ENCODE measurements around the gene PPP2R5C.

The PPP2R5C gene

DNA sequence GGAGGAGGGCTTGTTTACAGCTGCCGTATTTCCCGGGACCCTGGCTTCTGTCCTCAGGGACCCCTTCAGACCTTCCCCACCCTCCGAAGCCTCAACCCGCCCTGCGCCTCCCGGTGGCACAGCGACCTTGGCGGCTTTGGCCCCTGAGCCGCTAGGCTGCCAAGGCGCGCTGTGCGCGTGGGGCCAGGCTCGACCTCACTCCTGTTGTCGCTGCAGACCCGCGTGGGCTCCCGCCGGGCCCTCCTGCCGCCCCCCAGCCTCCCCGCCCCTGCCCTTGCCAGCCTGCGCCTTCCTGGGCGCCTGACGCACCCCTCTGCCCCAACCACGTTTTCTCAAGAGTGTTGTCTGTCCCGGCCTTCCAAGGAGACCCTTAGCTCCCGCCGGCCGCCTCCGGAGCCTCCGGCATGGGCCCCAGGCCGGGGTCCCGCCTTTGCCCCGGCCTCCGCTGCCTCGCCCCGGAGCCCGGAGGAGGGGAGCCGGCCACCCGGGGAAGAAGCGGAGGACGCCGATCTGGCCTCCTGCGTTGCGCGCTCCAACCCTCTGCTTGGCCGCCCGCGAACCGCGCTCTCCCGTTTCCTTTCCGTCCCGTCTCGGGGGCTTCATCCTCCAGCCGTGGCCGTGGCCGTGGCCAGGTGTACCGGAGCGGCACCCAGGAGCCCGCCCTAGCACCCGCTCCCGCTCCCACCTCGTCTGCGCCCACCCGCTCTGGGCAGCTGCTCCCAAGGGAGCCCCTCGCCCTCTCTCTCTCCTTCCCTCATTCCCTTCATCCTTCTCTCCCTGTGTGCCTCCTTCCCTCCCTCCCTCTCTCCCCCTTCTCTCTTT is 19.9 kb downstream of the PPP2R5C start:
- H3K9me3 ChIP-seq (ENCODE audit: insufficient read depth, low read length, severe bottlenecking), result no peaks in the 10 kb centered on the region
- no peak overlapping the region for H3K4me2 ChIP-seq (ENCODE audit: insufficient read depth, low read length)
- peaks cover 13% of the 10 kb centered on the region for H3K4me1 ChIP-seq (ENCODE audit: insufficient read depth, low read length)
- H2AFZ ChIP-seq (ENCODE audit: low read depth, low read length), result no peak overlapping the region
- H3K9ac ChIP-seq (ENCODE audit: low read depth, low read length), result no peak overlapping the region
- DNase-seq (no peak), ATAC-seq (ENCODE audit: insufficient read depth, low read depth) (no peak)
- no peak overlapping the region for H3K4me3 ChIP-seq (ENCODE audit: low read depth in 1 of 2, low read length in 2 of 2)
- no peaks in the 10 kb centered on the region for H4K20me1 ChIP-seq (ENCODE audit: insufficient read depth, low read length)
- peaks cover 19% of the 10 kb centered on the region for H3K79me2 ChIP-seq (ENCODE audit: insufficient read depth, low read length)
- TF ChIP-seq, protein P1, sequence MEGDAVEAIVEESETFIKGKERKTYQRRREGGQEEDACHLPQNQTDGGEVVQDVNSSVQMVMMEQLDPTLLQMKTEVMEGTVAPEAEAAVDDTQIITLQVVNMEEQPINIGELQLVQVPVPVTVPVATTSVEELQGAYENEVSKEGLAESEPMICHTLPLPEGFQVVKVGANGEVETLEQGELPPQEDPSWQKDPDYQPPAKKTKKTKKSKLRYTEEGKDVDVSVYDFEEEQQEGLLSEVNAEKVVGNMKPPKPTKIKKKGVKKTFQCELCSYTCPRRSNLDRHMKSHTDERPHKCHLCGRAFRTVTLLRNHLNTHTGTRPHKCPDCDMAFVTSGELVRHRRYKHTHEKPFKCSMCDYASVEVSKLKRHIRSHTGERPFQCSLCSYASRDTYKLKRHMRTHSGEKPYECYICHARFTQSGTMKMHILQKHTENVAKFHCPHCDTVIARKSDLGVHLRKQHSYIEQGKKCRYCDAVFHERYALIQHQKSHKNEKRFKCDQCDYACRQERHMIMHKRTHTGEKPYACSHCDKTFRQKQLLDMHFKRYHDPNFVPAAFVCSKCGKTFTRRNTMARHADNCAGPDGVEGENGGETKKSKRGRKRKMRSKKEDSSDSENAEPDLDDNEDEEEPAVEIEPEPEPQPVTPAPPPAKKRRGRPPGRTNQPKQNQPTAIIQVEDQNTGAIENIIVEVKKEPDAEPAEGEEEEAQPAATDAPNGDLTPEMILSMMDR (IDR thresholded peaks at IDR 0.05; ENCODE audit: borderline replicate concordance, extremely low read depth, low read length, poor library complexity, severe bottlenecking), result no peak
- no peak for TF ChIP-seq EZH2 (IDR thresholded peaks at IDR 0.05; ENCODE audit: borderline replicate concordance, low read depth, low read length, severe bottlenecking)
- no peaks in the 10 kb centered on the region for H3K27me3 ChIP-seq (ENCODE audit: insufficient read depth, low read length, poor library complexity)
- H3K36me3 ChIP-seq (ENCODE audit: insufficient read depth, low read length), result no peaks in the 10 kb centered on the region
- no peak overlapping the region for H3K27ac ChIP-seq (ENCODE audit: low read length)

DNA sequence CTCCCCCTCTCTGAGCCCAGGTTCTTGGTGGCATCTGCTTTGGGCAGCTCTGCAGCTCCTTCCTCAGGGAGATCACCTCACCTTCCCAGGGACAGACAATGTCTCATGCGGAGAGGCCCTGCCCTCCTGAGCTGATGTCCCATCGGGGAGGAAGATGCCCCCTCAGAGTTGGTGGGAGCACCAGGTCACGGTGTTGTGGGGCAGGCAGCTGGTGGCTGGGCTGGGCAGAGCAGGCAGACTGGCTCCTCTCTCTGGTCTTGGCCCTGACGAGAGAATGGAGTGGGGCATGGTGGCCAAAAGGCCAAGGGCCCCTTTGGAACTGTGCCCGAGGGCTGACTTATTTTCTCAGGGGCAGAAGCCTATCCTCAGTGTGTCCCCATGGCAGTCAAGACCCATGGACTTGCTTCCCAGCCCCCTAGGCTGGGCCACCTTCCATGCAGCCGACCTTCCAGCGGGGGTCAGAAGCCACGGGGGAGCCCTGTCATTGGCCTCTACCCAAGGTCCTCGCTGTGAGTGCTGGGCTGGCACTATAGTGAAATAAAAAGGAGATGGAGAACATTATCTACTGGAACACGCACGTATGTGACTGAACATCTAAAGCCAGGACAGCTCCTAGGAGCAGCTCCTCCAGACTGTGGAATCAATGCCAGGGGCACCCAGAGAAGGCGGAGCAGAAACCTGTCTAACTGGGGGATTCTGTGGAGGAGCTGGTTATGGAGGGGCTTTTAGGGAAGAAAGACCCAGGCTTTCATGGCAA is 21.9 kb downstream of the PPP2R5C start:
- H3K27ac ChIP-seq (ENCODE audit: low read length), result no peak overlapping the region
- H3K4me3 ChIP-seq (ENCODE audit: low read depth in 1 of 2, low read length in 2 of 2), result no peak overlapping the region
- TF ChIP-seq, protein P1 (IDR thresholded peaks at IDR 0.05; ENCODE audit: borderline replicate concordance, extremely low read depth, low read length, poor library complexity, severe bottlenecking), result no peak
- no peak for TF ChIP-seq EZH2 (IDR thresholded peaks at IDR 0.05; ENCODE audit: borderline replicate concordance, low read depth, low read length, severe bottlenecking)
- H3K4me1 ChIP-seq (ENCODE audit: insufficient read depth, low read length), result no peaks in the 10 kb centered on the region
- H3K9me3 ChIP-seq (ENCODE audit: insufficient read depth, low read length, severe bottlenecking), result no peaks in the 10 kb centered on the region
- H4K20me1 ChIP-seq (ENCODE audit: insufficient read depth, low read length), result no peaks in the 10 kb centered on the region
- H3K27me3 ChIP-seq (ENCODE audit: insufficient read depth, low read length, poor library complexity), result no peaks in the 10 kb centered on the region
- no peak overlapping the region for H3K9ac ChIP-seq (ENCODE audit: low read depth, low read length)
- ATAC-seq (ENCODE audit: insufficient read depth, low read depth) (no peak), DNase-seq (no peak)
- no peak overlapping the region for H3K4me2 ChIP-seq (ENCODE audit: insufficient read depth, low read length)
- H3K36me3 ChIP-seq (ENCODE audit: insufficient read depth, low read length), result no peaks in the 10 kb centered on the region
- H2AFZ ChIP-seq (ENCODE audit: low read depth, low read length), result no peak overlapping the region
- H3K79me2 ChIP-seq (ENCODE audit: insufficient read depth, low read length), result peaks cover 9% of the 10 kb centered on the region; the same call in 1 of the 2 replicates

DNA sequence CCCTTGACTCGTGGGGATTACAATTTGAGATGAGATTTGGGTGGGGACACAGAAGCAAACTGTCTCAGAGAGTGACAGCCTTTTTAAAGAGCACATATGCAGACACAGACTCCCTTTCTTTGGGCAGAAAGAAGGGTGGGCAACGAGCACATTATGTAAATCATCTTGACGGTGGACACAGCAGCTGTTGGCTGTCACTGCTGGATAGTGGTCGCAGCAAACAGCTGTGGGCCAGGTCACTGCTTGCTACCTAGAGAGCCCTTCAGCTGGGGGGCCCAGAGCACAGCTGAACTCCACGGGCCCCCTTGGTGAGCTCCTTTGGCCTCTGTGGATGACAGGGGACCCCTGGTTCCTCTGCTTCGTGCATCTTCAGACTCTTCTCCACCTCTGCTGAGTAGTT is 23.1 kb downstream of the PPP2R5C start:
- Histone ChIP-seq H3K9ac (ENCODE audit: low read depth, low read length) (no peak overlapping the region), H3K4me1 (ENCODE audit: insufficient read depth, low read length) (no peaks in the 10 kb centered on the region), H2AFZ (ENCODE audit: low read depth, low read length) (no peak overlapping the region), H3K4me2 (ENCODE audit: insufficient read depth, low read length) (no peak overlapping the region), H3K36me3 (ENCODE audit: insufficient read depth, low read length) (no peaks in the 10 kb centered on the region), H3K79me2 (ENCODE audit: insufficient read depth, low read length) (0 out of 2 replicates have a peak, but pooled peaks cover 3% of the 10 kb centered on the region), H4K20me1 (ENCODE audit: insufficient read depth, low read length) (no peaks in the 10 kb centered on the region), H3K27ac (ENCODE audit: low read length) (no peak overlapping the region), H3K27me3 (ENCODE audit: insufficient read depth, low read length, poor library complexity) (no peaks in the 10 kb centered on the region), H3K9me3 (ENCODE audit: insufficient read depth, low read length, severe bottlenecking) (no peaks in the 10 kb centered on the region), H3K4me3 (ENCODE audit: low read depth in 1 of 2, low read length in 2 of 2) (no peak overlapping the region)
- DNase-seq (no peak), ATAC-seq (ENCODE audit: insufficient read depth, low read depth) (no peak)
- TF ChIP-seq, protein P1 (IDR thresholded peaks at IDR 0.05; ENCODE audit: borderline replicate concordance, extremely low read depth, low read length, poor library complexity, severe bottlenecking), result no peak

Data from DND-41 (cell line).